Measurements from ENCODE around the gene TRIM38. TPM values are rescaled to one million over a fixed set of nuclear protein-coding genes. Genes with fewer than 3 reads are reported as not detected.

Gene TRIM38
- polyA plus RNA-seq, 1 donor from 2014 or later = not detected

DNA sequence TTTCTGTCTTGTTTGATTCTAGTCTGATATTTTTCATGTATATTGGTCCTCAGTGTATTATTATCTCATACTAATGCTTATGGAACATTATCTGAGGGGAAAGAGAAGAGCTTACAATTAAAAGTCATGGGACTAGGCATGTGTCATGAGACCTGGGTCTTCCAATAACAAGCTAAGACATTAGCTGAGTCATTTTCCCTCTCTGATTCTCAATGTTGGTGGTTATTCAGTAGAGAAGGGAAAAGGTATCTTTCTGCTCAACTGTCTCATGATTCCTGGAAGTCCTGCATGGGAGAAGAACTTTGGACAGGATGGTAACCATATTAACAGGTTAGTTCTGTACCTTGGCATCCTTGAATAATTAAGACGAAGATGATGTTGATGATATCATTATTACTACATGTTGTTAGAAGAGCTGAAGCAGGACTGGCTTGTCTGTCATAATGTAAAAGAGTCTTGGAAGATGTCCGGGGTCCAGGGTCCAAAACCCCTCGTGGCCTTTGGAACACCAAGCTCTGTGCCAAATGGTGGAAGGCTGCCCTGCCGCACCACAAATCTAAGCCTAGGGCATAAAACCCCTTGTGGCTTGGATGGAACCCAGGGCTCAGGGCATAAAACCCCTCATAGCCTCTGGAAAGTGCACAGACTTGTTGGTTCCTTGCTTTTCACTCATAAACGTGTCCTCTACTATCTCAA lies 19.1 kb downstream of the TRIM38 start:
- Histone ChIP-seq H3K9ac (ENCODE audit: low read length) (no peak overlapping the region), H3K9me2 (ENCODE audit: insufficient read depth, low read length) (no peaks in the 10 kb centered on the region), H3K4me3 (ENCODE audit: low read length) (no peak overlapping the region), H3K27me3 (ENCODE audit: insufficient read depth, low read depth, low read length) (no peaks in the 10 kb centered on the region), H3K36me3 (ENCODE audit: insufficient read depth, low read length) (no peaks in the 10 kb centered on the region), H2AFZ (ENCODE audit: low read depth, low read length) (no peak overlapping the region), H3K4me2 (ENCODE audit: low read length) (no peak overlapping the region), H3K27ac (ENCODE audit: low read length) (no peak overlapping the region), H3K9me3 (ENCODE audit: low read length) (no peaks in the 10 kb centered on the region), H3K79me2 (replicated peaks; ENCODE audit: insufficient read depth, low read length) (no peaks in the 10 kb centered on the region), H3F3A (ENCODE audit: insufficient read depth, low read length, poor library complexity, severe bottlenecking) (no peaks in the 10 kb centered on the region), H4K20me1 (ENCODE audit: insufficient read depth) (no peaks in the 10 kb centered on the region)
- TF ChIP-seq TAF1 (IDR thresholded peaks at IDR 0.05; ENCODE audit: low read depth) (no peak), SMC3 (conservative IDR thresholded peaks at IDR 0.05; ENCODE audit: poor library complexity) (no peak), EP300 (conservative IDR thresholded peaks at IDR 0.05; ENCODE audit: poor library complexity, severe bottlenecking) (no peak), EZH2 (IDR thresholded peaks at IDR 0.05; ENCODE audit: borderline replicate concordance, insufficient read depth, low read length, poor library complexity, severe bottlenecking) (no peak), POLR2AphosphoS5 (IDR thresholded peaks at IDR 0.05) (no peak)
- TF ChIP-seq, protein P1, sequence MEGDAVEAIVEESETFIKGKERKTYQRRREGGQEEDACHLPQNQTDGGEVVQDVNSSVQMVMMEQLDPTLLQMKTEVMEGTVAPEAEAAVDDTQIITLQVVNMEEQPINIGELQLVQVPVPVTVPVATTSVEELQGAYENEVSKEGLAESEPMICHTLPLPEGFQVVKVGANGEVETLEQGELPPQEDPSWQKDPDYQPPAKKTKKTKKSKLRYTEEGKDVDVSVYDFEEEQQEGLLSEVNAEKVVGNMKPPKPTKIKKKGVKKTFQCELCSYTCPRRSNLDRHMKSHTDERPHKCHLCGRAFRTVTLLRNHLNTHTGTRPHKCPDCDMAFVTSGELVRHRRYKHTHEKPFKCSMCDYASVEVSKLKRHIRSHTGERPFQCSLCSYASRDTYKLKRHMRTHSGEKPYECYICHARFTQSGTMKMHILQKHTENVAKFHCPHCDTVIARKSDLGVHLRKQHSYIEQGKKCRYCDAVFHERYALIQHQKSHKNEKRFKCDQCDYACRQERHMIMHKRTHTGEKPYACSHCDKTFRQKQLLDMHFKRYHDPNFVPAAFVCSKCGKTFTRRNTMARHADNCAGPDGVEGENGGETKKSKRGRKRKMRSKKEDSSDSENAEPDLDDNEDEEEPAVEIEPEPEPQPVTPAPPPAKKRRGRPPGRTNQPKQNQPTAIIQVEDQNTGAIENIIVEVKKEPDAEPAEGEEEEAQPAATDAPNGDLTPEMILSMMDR (IDR thresholded peaks at IDR 0.05; ENCODE audit: poor library complexity, severe bottlenecking) = no peak

DNA sequence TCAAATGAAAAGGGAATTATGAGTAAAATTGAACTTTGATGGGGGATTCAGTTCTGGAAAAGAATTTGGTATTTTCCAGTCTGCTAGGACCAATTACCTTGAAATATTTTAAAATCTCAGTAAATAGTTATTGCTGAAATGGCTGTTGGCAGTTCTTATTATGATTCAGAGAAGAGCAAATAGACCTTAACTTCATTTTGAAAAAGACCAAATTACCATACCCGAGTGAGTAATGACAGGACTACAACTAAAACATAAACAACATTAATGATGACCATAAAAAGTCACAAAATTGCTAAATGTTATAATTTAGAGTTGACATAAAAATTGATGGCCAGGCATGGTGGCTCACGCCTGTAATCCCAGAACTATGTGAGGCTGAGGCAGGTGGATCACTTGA lies 21.7 kb downstream of the TRIM38 start:
- Histone ChIP-seq H3F3A (ENCODE audit: insufficient read depth, low read length, poor library complexity, severe bottlenecking) (no peaks in the 10 kb centered on the region), H3K79me2 (replicated peaks; ENCODE audit: insufficient read depth, low read length) (no peaks in the 10 kb centered on the region)

More for the DNA sequence above, 21.7 kb downstream of the TRIM38 start:
- no peak overlapping the region for H2AFZ ChIP-seq (ENCODE audit: low read depth, low read length)
- H3K27me3 ChIP-seq (ENCODE audit: insufficient read depth, low read depth, low read length) = no peaks in the 10 kb centered on the region
- H3K4me2 ChIP-seq (ENCODE audit: low read length) = no peak overlapping the region
- H3K9me2 ChIP-seq (ENCODE audit: insufficient read depth, low read length) = no peaks in the 10 kb centered on the region
- no peaks in the 10 kb centered on the region for H4K20me1 ChIP-seq (ENCODE audit: insufficient read depth)
- H3K9ac ChIP-seq (ENCODE audit: low read length) = no peak overlapping the region
- no peaks in the 10 kb centered on the region for H3K36me3 ChIP-seq (ENCODE audit: insufficient read depth, low read length)
- H3K27ac ChIP-seq (ENCODE audit: low read length) = no peak overlapping the region
- TF ChIP-seq RAD21 (conservative IDR thresholded peaks at IDR 0.05) = no peak
- no peak for TF ChIP-seq TAF1 (IDR thresholded peaks at IDR 0.05; ENCODE audit: low read depth)
- TF ChIP-seq MXI1 (conservative IDR thresholded peaks at IDR 0.05; ENCODE audit: poor library complexity, severe bottlenecking) = no peak
- no peak for TF ChIP-seq POLR2AphosphoS5 (IDR thresholded peaks at IDR 0.05)
- TF ChIP-seq, protein P2, sequence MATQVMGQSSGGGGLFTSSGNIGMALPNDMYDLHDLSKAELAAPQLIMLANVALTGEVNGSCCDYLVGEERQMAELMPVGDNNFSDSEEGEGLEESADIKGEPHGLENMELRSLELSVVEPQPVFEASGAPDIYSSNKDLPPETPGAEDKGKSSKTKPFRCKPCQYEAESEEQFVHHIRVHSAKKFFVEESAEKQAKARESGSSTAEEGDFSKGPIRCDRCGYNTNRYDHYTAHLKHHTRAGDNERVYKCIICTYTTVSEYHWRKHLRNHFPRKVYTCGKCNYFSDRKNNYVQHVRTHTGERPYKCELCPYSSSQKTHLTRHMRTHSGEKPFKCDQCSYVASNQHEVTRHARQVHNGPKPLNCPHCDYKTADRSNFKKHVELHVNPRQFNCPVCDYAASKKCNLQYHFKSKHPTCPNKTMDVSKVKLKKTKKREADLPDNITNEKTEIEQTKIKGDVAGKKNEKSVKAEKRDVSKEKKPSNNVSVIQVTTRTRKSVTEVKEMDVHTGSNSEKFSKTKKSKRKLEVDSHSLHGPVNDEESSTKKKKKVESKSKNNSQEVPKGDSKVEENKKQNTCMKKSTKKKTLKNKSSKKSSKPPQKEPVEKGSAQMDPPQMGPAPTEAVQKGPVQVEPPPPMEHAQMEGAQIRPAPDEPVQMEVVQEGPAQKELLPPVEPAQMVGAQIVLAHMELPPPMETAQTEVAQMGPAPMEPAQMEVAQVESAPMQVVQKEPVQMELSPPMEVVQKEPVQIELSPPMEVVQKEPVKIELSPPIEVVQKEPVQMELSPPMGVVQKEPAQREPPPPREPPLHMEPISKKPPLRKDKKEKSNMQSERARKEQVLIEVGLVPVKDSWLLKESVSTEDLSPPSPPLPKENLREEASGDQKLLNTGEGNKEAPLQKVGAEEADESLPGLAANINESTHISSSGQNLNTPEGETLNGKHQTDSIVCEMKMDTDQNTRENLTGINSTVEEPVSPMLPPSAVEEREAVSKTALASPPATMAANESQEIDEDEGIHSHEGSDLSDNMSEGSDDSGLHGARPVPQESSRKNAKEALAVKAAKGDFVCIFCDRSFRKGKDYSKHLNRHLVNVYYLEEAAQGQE (IDR thresholded peaks at IDR 0.05; ENCODE audit: borderline replicate concordance) = no peak
- TF ChIP-seq, protein P1 (IDR thresholded peaks at IDR 0.05; ENCODE audit: poor library complexity, severe bottlenecking) = no peak
- TF ChIP-seq EP300 (conservative IDR thresholded peaks at IDR 0.05; ENCODE audit: poor library complexity, severe bottlenecking) = no peak
- no peak for TF ChIP-seq SMC3 (conservative IDR thresholded peaks at IDR 0.05; ENCODE audit: poor library complexity)
- no peak for TF ChIP-seq EZH2 (IDR thresholded peaks at IDR 0.05; ENCODE audit: borderline replicate concordance, insufficient read depth, low read length, poor library complexity, severe bottlenecking)
- no peaks in the 10 kb centered on the region for H3K9me3 ChIP-seq (ENCODE audit: low read length)
- H3K4me3 ChIP-seq (ENCODE audit: low read length) = no peak overlapping the region

Measured in neural cell (in vitro differentiated cells).